GM23248 (cell line): ENCODE results near the gene MYLK. TPM values are rescaled to one million over a fixed set of nuclear protein-coding genes. Genes with fewer than 3 reads are reported as not detected.
A peak's percentile ranks its signal among the peaks of the same experiment; 100 is the strongest.

ENCODE experiments used
- DNase-seq: peaks from one replicate; pipeline ENCODE4 v3.0.0-alpha.2; 2015
- H2AFZ ChIP-seq: fragments of 200-600 bp; sonication (generic); 2 replicates; pipeline ENCODE4 v1.6.1; 2016; ENCODE audit warnings: antibody characterized with exemption
- H3F3A ChIP-seq: fragments of 200-600 bp; sonication (generic); 2 replicates; pipeline ENCODE4 v1.6.1; 2016; ENCODE audit warnings: mild to moderate bottlenecking, antibody characterized with exemption, mixed run types; ENCODE audit not compliant: insufficient read depth
- H3K27ac ChIP-seq: fragments of 200-600 bp; sonication (generic); 2 replicates; pipeline ENCODE4 v1.5.1; 2016; ENCODE audit warnings: mild to moderate bottlenecking
- H3K27me3 ChIP-seq: fragments of 200-600 bp; sonication (generic); replicated peaks from 2 replicates; pipeline ENCODE4 v1.6.1; 2016; ENCODE audit warnings: mild to moderate bottlenecking; ENCODE audit not compliant: insufficient read depth
- H3K36me3 ChIP-seq: fragments of 200-600 bp; sonication (generic); 2 replicates; pipeline ENCODE4 v1.6.1; 2016; ENCODE audit warnings: low read depth, mild to moderate bottlenecking
- H3K4me1 ChIP-seq: fragments of 200-600 bp; sonication (generic); 2 replicates; pipeline ENCODE4 v1.6.1; 2016; ENCODE audit warnings: mild to moderate bottlenecking; ENCODE audit not compliant: insufficient read depth
- H3K4me2 ChIP-seq: fragments of 200-600 bp; sonication (generic); one replicate; pipeline ENCODE4 v1.6.1; 2016; ENCODE audit warnings: mild to moderate bottlenecking; ENCODE audit not compliant: unreplicated experiment
- H3K4me3 ChIP-seq: fragments of 200-600 bp; sonication (generic); 2 replicates; pipeline ENCODE4 v1.5.1; 2016; ENCODE audit warnings: mild to moderate bottlenecking
- H3K79me2 ChIP-seq: fragments of 200-600 bp; sonication (generic); 2 replicates; pipeline ENCODE4 v1.6.1; 2016; ENCODE audit warnings: mild to moderate bottlenecking; ENCODE audit not compliant: insufficient read depth
- H3K9ac ChIP-seq: fragments of 200-600 bp; sonication (generic); 2 replicates; pipeline ENCODE4 v1.6.1; 2016; ENCODE audit warnings: mild to moderate bottlenecking
- H3K9me2 ChIP-seq: fragments of 200-600 bp; sonication (generic); 2 replicates; pipeline ENCODE4 v1.6.1; 2016; ENCODE audit warnings: mixed run types, mild to moderate bottlenecking, moderate library complexity; ENCODE audit not compliant: insufficient read depth
- H3K9me3 ChIP-seq: fragments of 200-600 bp; sonication (generic); one replicate; pipeline ENCODE4 v1.6.1; 2017; ENCODE audit warnings: low read depth
- H4K20me1 ChIP-seq: fragments of 200-600 bp; sonication (generic); 2 replicates; pipeline ENCODE4 v1.6.0; 2016; ENCODE audit not compliant: insufficient read depth
- EZH2 ChIP-seq: fragments of 200-600 bp; sonication (generic); IDR thresholded peaks from 2 replicates; pipeline ENCODE4 v1.6.1; 2018; ENCODE audit warnings: antibody characterized with exemption, mild to moderate bottlenecking; ENCODE audit not compliant: insufficient read depth, poor library complexity, severe bottlenecking
- EZH2phosphoT487 ChIP-seq: fragments of 200-600 bp; sonication (generic); IDR thresholded peaks from 2 replicates; pipeline ENCODE4 v1.6.1; 2018; ENCODE audit warnings: antibody characterized with exemption, moderate library complexity, mild to moderate bottlenecking, low read depth; ENCODE audit not compliant: insufficient read depth
- WGBS, 2 experiments: methylation state at CpG; one replicate each; pipeline ENCODE4 v1.1.6; 2015 to 2017; ENCODE audit warnings: low lambda C conversion rate in 2 of 2, low coverage in 1 of 2; ENCODE audit errors: missing lambda C conversion rate in 2 of 2; 5-methylcytosine and 5-hydroxymethylcytosine counted together
- in situ Hi-C: fragments of 300-500 bp; cut with MboI; formaldehyde crosslinking; loops from 2 replicates; pipeline ENCODE4 v1.15.0; 2020
- polyA plus RNA-seq: library from polyadenylated mRNA; unstranded; fragments of >200 nt; fragmentation: Nextera tagmentation; extraction: Ambion mirVana; gene quantifications from 2 replicates; pipeline ENCODE4 v1.2.1, GENCODE V29; 2016
- total RNA-seq: library from RNA; depleted of rRNA; stranded (reverse); fragments of >200 nt; shearing (Covaris generic); gene quantifications from 2 replicates; pipeline ENCODE4 v1.2.3, GENCODE V29; 2014

MYLK gene
- total and polyA plus RNA-seq, 2 experiments from 2014 or later, result 110 to 174 TPM

DNA sequence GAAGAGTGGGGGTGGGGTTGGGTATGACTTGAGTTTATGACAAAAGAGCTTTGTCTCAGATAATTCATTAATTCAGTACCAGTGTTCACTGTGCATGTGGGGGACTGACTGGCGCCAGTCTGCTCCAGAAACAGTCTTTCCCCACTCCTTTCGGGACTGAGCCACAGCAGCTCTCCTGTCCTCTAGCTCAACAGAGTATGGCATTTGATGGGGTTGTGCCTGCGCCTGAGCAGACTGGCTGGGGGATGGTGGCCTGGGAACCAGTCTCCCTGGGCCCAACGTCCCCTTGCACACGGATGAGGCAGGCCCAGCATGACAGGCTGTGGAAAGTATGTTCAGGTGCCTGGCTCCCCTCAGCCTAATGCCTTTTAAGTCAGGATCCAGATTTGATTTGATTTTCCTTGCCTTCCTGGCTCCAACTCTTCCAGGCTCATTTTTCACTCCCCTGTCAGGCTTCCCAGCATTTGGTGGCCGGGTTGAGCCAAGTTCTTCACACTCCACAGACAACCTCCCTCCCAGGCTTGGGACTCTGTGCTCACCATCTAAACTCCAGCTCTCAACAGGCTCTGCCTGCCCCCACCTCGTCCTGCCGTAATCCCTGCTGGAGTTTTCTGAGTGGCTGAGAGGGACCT is 105.0 kb downstream of the MYLK start:
- no peak for DNase-seq
- no peak for TF ChIP-seq EZH2
- no peak for TF ChIP-seq EZH2phosphoT487
- H3K9me2 ChIP-seq, result no peaks in the 10 kb centered on the region
- H3K4me3 ChIP-seq, result no peak overlapping the region
- no peak overlapping the region for H2AFZ ChIP-seq
- no peak overlapping the region for H3K4me2 ChIP-seq
- no peak overlapping the region for H3K9ac ChIP-seq
- no peak overlapping the region for H3K27ac ChIP-seq
- H4K20me1 ChIP-seq, result no peaks in the 10 kb centered on the region
- in situ Hi-C loops, result no loop called here
- H3K27me3 ChIP-seq, result no peaks in the 10 kb centered on the region
- H3K4me1 ChIP-seq, result peaks cover 59% of the 10 kb centered on the region
- peaks cover 62% of the 10 kb centered on the region for H3F3A ChIP-seq
- H3K36me3 ChIP-seq, result peaks cover 12% of the 10 kb centered on the region; the same call in 1 of the 2 replicates
- H3K9me3 ChIP-seq, result no peaks in the 10 kb centered on the region
- 75 to 76% methylated on average over 8 of the region's 8 CpGs for WGBS, 2 experiments
- peaks cover 53% of the 10 kb centered on the region for H3K79me2 ChIP-seq

DNA sequence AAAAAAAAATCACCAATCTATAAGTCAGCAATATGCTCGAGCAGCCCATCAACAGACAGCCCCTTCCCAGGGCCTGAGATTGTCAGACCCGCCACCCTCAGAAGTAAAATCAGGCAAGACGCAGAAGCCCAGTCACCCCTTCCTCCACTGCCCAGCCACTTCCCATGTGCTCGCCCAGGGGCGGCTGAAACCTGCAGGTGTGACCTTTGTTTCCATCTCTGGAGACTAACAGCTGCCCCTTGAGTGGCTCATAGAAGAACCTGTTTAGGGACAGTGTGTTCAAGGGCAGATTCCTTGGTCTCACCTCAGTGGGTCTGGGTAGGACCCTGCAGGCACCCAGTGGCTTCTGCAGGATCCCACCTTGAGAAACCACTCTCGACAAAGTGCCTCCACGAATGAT is 105.6 kb downstream of the MYLK start:
- no peaks in the 10 kb centered on the region for H4K20me1 ChIP-seq
- DNase-seq, result no peak
- H3K9me2 ChIP-seq, result no peaks in the 10 kb centered on the region
- no peak for TF ChIP-seq EZH2phosphoT487
- no peak for TF ChIP-seq EZH2
- H3K4me3 ChIP-seq, result no peak overlapping the region
- peaks cover 59% of the 10 kb centered on the region for H3F3A ChIP-seq
- in situ Hi-C loops, result no loop called here
- H3K4me2 ChIP-seq, result no peak overlapping the region
- H3K27me3 ChIP-seq, result no peaks in the 10 kb centered on the region
- H3K36me3 ChIP-seq, result peaks cover 9% of the 10 kb centered on the region; the same call in 1 of the 2 replicates
- WGBS, 2 experiments, result 88 to 93% methylated on average over 7 of the region's 7 CpGs
- H2AFZ ChIP-seq, result no peak overlapping the region
- peaks cover 58% of the 10 kb centered on the region for H3K4me1 ChIP-seq
- H3K27ac ChIP-seq, result no peak overlapping the region
- no peak overlapping the region for H3K9ac ChIP-seq
- H3K9me3 ChIP-seq, result no peaks in the 10 kb centered on the region
- peaks cover 53% of the 10 kb centered on the region for H3K79me2 ChIP-seq

- DNase-seq, result no peak
- H3K27me3 ChIP-seq, result no peaks in the 10 kb centered on the region
- H3K4me3 ChIP-seq, result no peak overlapping the region
- WGBS, 2 experiments, result 81 to 84% methylated on average over 5 of the region's 5 CpGs
- peaks cover 54% of the 10 kb centered on the region for H3K4me1 ChIP-seq
- H2AFZ ChIP-seq, result no peak overlapping the region
- H4K20me1 ChIP-seq, result no peaks in the 10 kb centered on the region
- no peaks in the 10 kb centered on the region for H3K9me3 ChIP-seq
- H3K4me2 ChIP-seq, result no peak overlapping the region
- in situ Hi-C loops, result no loop called here
- H3K9ac ChIP-seq, result no peak overlapping the region
- no peaks in the 10 kb centered on the region for H3K9me2 ChIP-seq
- H3F3A ChIP-seq, result peaks cover 59% of the 10 kb centered on the region
- no peak overlapping the region for H3K27ac ChIP-seq
- H3K36me3 ChIP-seq, result peaks cover 7% of the 10 kb centered on the region; the same call in 1 of the 2 replicates
- H3K79me2 ChIP-seq, result peaks cover 62% of the 10 kb centered on the region
- TF ChIP-seq EZH2, result no peak
- no peak for TF ChIP-seq EZH2phosphoT487
Measured at GRCh38 chr3:123776071-123776782, 107.9 kb downstream of the MYLK start.

DNA sequence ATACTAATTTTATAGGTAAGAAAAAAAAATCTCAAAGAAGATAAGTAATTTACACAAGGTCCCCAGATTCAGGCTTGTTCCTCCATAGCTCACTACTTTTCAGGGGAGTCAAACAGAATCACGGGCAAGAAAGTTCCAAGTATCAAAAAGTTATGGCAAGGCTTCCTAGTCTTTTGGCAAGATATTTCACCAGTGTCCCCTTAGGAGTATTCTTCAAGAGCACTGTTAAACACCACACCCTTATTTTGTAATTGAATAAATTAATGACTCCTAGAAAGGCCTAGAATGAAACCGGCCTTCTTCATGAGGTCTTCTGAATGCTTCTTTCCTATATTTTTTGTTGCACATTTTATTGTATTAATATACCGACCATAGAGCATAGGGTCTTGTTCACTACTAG is 109.7 kb downstream of the MYLK start:
- Histone ChIP-seq H3K4me1 (peaks cover 38% of the 10 kb centered on the region), H3F3A (peaks cover 41% of the 10 kb centered on the region), H2AFZ (0 out of 2 replicates have a peak overlapping the region, but pooled peaks have one; percentile 1), H3K9ac (peak overlapping the region; percentile 23), H3K9me3 (no peaks in the 10 kb centered on the region), H3K9me2 (no peaks in the 10 kb centered on the region), H3K4me3 (peak overlapping the region; percentile 34), H3K79me2 (peaks cover 64% of the 10 kb centered on the region), H4K20me1 (no peaks in the 10 kb centered on the region), H3K27me3 (no peaks in the 10 kb centered on the region), H3K36me3 (peaks cover 7% of the 10 kb centered on the region; the same call in 1 of the 2 replicates), H3K4me2 (peak overlapping the region; percentile 36), H3K27ac (peak overlapping the region; percentile 79)
- WGBS, 2 experiments, result 39 to 40% methylated on average over 3 of the region's 3 CpGs
- in situ Hi-C loops, result no loop called here
- TF ChIP-seq EZH2phosphoT487 (no peak), EZH2 (no peak)
- DNase-seq, result peak; percentile 20
